Neural cell (in vitro differentiated cells): ENCODE data around the gene ZNF416. TPM values are rescaled to one million over a fixed set of nuclear protein-coding genes. Genes with fewer than 3 reads are reported as not detected.

ENCODE experiments used
- H2AFZ ChIP-seq: fragments of 200-600, 300-800 bp; sonication (generic), shearing (Covaris generic); 2 replicates; pipeline ENCODE4 v1.6.0; 2014; ENCODE audit warnings: low read depth, mild to moderate bottlenecking, antibody characterized with exemption, low read length, moderate library complexity
- H3F3A ChIP-seq: fragments of 200-600 bp; shearing (Covaris generic); 2 replicates; pipeline ENCODE4 v1.6.1; 2016; ENCODE audit warnings: mild to moderate bottlenecking, moderate library complexity, mixed read lengths, antibody characterized with exemption, low read length; ENCODE audit not compliant: insufficient read depth, poor library complexity, severe bottlenecking
- H3K27ac ChIP-seq: fragments of 200-600, 300-800 bp; sonication (generic), shearing (Covaris generic); 2 replicates; pipeline ENCODE4 v1.5.1; 2014; ENCODE audit warnings: mild to moderate bottlenecking, low read length, moderate library complexity
- H3K27me3 ChIP-seq: fragments of 300-800, 200-600 bp; sonication (generic), shearing (Covaris generic); 2 replicates; pipeline ENCODE4 v1.6.0; 2014; ENCODE audit warnings: mild to moderate bottlenecking, low read depth, low read length, moderate library complexity; ENCODE audit not compliant: insufficient read depth
- H3K36me3 ChIP-seq: fragments of 300-800, 200-600 bp; sonication (generic), shearing (Covaris generic); 2 replicates; pipeline ENCODE4 v1.5.1; 2014; ENCODE audit warnings: mild to moderate bottlenecking, antibody characterized with exemption, low read length, moderate library complexity; ENCODE audit not compliant: insufficient read depth
- H3K4me2 ChIP-seq: fragments of 300-800, 200-600 bp; sonication (generic), shearing (Covaris generic); 2 replicates; pipeline ENCODE4 v1.6.0; 2014; ENCODE audit warnings: mild to moderate bottlenecking, low read length
- H3K4me3 ChIP-seq: fragments of 300-800, 200-600 bp; sonication (generic), shearing (Covaris generic); 2 replicates; pipeline ENCODE4 v1.5.1; 2014; ENCODE audit warnings: mild to moderate bottlenecking, low read length, moderate library complexity
- H3K79me2 ChIP-seq: fragments of 200-600 bp; shearing (Covaris generic); replicated peaks from 2 replicates; pipeline ENCODE4 v1.6.0; 2014; ENCODE audit warnings: mild to moderate bottlenecking, low read length, moderate library complexity; ENCODE audit not compliant: insufficient read depth
- H3K9ac ChIP-seq: fragments of 300-800, 200-600 bp; sonication (generic), shearing (Covaris generic); 2 replicates; pipeline ENCODE4 v1.6.1; 2016; ENCODE audit warnings: mild to moderate bottlenecking, low read length, mixed read lengths
- H3K9me2 ChIP-seq: fragments of 200-600 bp; shearing (Covaris generic); 2 replicates; pipeline ENCODE4 v1.6.1; 2016; ENCODE audit warnings: mild to moderate bottlenecking, low read length, mixed read lengths; ENCODE audit not compliant: insufficient read depth
- H3K9me3 ChIP-seq: fragments of 200-600, 300-800 bp; sonication (generic), shearing (Covaris generic); 2 replicates; pipeline ENCODE4 v1.6.1; 2016; ENCODE audit warnings: mild to moderate bottlenecking, mixed run types, low read length, moderate library complexity, mixed read lengths
- H4K20me1 ChIP-seq: fragments of 200-600 bp; shearing (Covaris generic); 2 replicates; pipeline ENCODE4 v1.6.1; 2016; ENCODE audit warnings: mild to moderate bottlenecking, mixed run types; ENCODE audit not compliant: insufficient read depth
- CTCF ChIP-seq: fragments of 450-650 bp; IDR thresholded peaks from 2 replicates; pipeline ENCODE4 v1.5.1; 2014; ENCODE audit warnings: antibody characterized with exemption, mild to moderate bottlenecking, moderate library complexity; ENCODE audit not compliant: poor library complexity, severe bottlenecking
- EP300 ChIP-seq: fragments of 450-650 bp; conservative IDR thresholded peaks from 2 replicates; pipeline ENCODE4 v1.6.1; 2014; ENCODE audit warnings: antibody characterized with exemption, mild to moderate bottlenecking, moderate library complexity; ENCODE audit not compliant: poor library complexity, severe bottlenecking
- EZH2 ChIP-seq: fragments of 200-600, 300-800 bp; shearing (Covaris generic), sonication (generic); IDR thresholded peaks from 2 replicates; pipeline ENCODE4 v1.6.1; 2014; ENCODE audit warnings: antibody characterized with exemption, low read length, borderline replicate concordance, mild to moderate bottlenecking; ENCODE audit not compliant: insufficient read depth, poor library complexity, severe bottlenecking
- MXI1 ChIP-seq: fragments of 450-650 bp; conservative IDR thresholded peaks from 2 replicates; pipeline ENCODE4 v1.6.1; 2014; ENCODE audit warnings: antibody characterized with exemption, mild to moderate bottlenecking; ENCODE audit not compliant: poor library complexity, severe bottlenecking
- POLR2AphosphoS5 ChIP-seq: IDR thresholded peaks from 2 replicates; pipeline ENCODE4 v1.6.1; 2012
- RAD21 ChIP-seq: fragments of 450-650 bp; conservative IDR thresholded peaks from 2 replicates; pipeline ENCODE4 v1.6.1; 2014; ENCODE audit warnings: antibody characterized with exemption, mild to moderate bottlenecking, moderate library complexity
- REST ChIP-seq: IDR thresholded peaks from 2 replicates; pipeline ENCODE4 v1.6.1; 2012; ENCODE audit warnings: borderline replicate concordance
- SMC3 ChIP-seq: fragments of 450-650 bp; conservative IDR thresholded peaks from 2 replicates; pipeline ENCODE4 v1.6.1; 2014; ENCODE audit warnings: antibody characterized with exemption, mild to moderate bottlenecking, moderate library complexity; ENCODE audit not compliant: poor library complexity
- TAF1 ChIP-seq: IDR thresholded peaks from 2 replicates; pipeline ENCODE4 v1.6.1; 2012; ENCODE audit warnings: low read depth
- polyA plus RNA-seq: library from polyadenylated mRNA; depleted of rRNA; stranded (reverse); fragments of >200 nt; gene quantifications from 2 replicates; pipeline ENCODE4 v1.2.3, GENCODE V29; 2014

The ZNF416 gene
- polyA plus RNA-seq, 1 donor from 2014 or later = 6.3 TPM

- Histone ChIP-seq H3K36me3 (peaks cover 25% of the 10 kb centered on the region), H3K4me2 (peak within 1 kb of the TSS; percentile 53), H3K27ac (peak within 1 kb of the TSS; percentile 87), H3K4me3 (peak within 1 kb of the TSS; percentile 78), H3K79me2 (peaks cover 57% of the 10 kb centered on the region), H3K9me3 (peaks cover 20% of the 10 kb centered on the region), H3K27me3 (no peaks in the 10 kb centered on the region), H2AFZ (peak within 1 kb of the TSS; percentile 80), H3K9ac (peak within 1 kb of the TSS; percentile 91), H3F3A (no peaks in the 10 kb centered on the region), H3K9me2 (no peaks in the 10 kb centered on the region), H4K20me1 (no peaks in the 10 kb centered on the region)
- TF ChIP-seq SMC3 (peak; percentile 55), EZH2 (no peak), RAD21 (peak; percentile 25), MXI1 (peak; percentile 81), EP300 (no peak), REST (peak; percentile 80), CTCF (peak; percentile 42), TAF1 (peak; percentile 85), POLR2AphosphoS5 (peak; percentile 92)
Measured at GRCh38 chr19:57613941-57614743, 35.4 kb upstream of the ZNF416 start, which contains the start of gene ZNF134. ZNF134 (plus strand) TSS chr19:57614242; CDS start chr19:57619469, 5,227 bp downstream.

GRCh38 chr19:57611113-57611512, 32.4 kb upstream of the ZNF416 start:
- Histone ChIP-seq H3F3A (no peaks in the 10 kb centered on the region), H3K27me3 (no peaks in the 10 kb centered on the region), H3K79me2 (peaks cover 26% of the 10 kb centered on the region), H3K9me3 (no peaks in the 10 kb centered on the region), H3K36me3 (peaks cover 9% of the 10 kb centered on the region), H3K4me2 (no peak overlapping the region), H3K4me3 (no peak overlapping the region), H3K9ac (no peak overlapping the region), H3K27ac (no peak overlapping the region), H4K20me1 (no peaks in the 10 kb centered on the region), H2AFZ (no peak overlapping the region), H3K9me2 (no peaks in the 10 kb centered on the region)
- TF ChIP-seq MXI1 (no peak), REST (no peak)
